Omental fat pad (tissue), 4 donors: ENCODE measurements around the gene SCYL1. TPM values are rescaled to one million over a fixed set of nuclear protein-coding genes. Genes with fewer than 3 reads are reported as not detected.
A peak's percentile ranks its signal among the peaks of the same experiment; 100 is the strongest.
"Not testable (repeated sequence)": the region's sequence is repeated elsewhere in the genome, so short reads cannot be mapped to it uniquely, and the experiment has no call there.

Experiments used
- ATAC-seq: fragments of 150-250 bp; one replicate; pipeline ENCODE4 v1.9.1; 2016; ENCODE audit warnings: mild to moderate bottlenecking, moderate library complexity; ENCODE audit not compliant: low FRiP score
- DNase-seq: peaks from one replicate; pipeline ENCODE4 v3.0.0-alpha.2; 2019; ENCODE audit warnings: low spot score
- total RNA-seq, 4 donors: library from RNA; depleted of rRNA; stranded (reverse); fragments of >200 nt; gene quantifications; one replicate each; pipeline ENCODE4 v1.1.0, GENCODE V29; 2016
- TF ChIP-seq, protein P1 (sequence below), 3 donors: fragments of 450-650 bp; IDR thresholded peaks; one replicate each; pipeline ENCODE4 v1.5.1; 2016 to 2017; ENCODE audit warnings: antibody characterized with exemption in 3 of 3, mild to moderate bottlenecking in 3 of 3, moderate library complexity in 2 of 3

Gene SCYL1
- total RNA-seq, 4 donors from 2014 or later, result 75.4 to 105 (median 88.8) TPM

DNA sequence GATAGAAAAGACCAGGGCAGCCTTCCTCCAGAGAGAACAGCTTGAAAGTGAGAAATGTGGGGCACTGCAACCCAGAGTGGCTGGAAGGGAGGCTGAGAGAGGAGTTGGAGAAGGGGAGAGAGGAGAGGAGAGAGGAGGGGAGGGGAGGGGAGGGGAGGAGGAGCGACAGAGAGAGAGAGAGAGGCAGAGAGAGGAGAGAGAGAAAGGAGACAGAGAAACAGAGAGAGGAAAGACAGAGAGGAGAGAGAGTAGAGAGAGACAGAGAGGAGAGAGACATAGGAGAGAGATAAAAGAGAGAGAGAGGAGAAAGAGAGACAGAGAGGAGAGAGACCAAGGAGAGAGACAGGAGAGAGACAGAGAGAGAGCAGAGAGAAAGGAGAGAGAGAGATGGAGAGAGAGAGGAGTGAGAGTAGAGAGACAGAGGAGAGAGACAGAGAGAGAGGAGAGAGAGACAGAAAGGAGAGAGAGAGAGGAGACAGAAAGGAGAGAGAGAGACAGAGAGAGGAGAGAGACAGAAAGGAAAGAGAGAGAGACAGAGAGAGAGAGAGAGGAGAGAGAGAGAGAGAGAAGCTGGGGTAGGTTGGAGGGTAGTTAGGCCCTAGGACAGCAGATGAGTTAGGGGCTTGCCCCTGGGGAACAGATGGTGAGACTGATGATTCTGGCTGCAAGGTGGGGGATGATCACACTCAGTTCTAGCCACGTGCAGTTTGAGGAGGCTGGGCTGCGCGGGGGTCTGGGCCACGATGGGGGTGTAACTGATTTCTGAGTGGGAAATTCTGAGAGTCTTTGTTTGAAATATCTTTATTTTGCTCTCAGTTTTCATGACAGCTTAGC is 8.5 kb upstream of the SCYL1 start:
- TF ChIP-seq, protein P1, sequence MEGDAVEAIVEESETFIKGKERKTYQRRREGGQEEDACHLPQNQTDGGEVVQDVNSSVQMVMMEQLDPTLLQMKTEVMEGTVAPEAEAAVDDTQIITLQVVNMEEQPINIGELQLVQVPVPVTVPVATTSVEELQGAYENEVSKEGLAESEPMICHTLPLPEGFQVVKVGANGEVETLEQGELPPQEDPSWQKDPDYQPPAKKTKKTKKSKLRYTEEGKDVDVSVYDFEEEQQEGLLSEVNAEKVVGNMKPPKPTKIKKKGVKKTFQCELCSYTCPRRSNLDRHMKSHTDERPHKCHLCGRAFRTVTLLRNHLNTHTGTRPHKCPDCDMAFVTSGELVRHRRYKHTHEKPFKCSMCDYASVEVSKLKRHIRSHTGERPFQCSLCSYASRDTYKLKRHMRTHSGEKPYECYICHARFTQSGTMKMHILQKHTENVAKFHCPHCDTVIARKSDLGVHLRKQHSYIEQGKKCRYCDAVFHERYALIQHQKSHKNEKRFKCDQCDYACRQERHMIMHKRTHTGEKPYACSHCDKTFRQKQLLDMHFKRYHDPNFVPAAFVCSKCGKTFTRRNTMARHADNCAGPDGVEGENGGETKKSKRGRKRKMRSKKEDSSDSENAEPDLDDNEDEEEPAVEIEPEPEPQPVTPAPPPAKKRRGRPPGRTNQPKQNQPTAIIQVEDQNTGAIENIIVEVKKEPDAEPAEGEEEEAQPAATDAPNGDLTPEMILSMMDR (IDR thresholded peaks at IDR 0.05), result no peak
- no peak for DNase-seq
- ATAC-seq, result no peak

DNA sequence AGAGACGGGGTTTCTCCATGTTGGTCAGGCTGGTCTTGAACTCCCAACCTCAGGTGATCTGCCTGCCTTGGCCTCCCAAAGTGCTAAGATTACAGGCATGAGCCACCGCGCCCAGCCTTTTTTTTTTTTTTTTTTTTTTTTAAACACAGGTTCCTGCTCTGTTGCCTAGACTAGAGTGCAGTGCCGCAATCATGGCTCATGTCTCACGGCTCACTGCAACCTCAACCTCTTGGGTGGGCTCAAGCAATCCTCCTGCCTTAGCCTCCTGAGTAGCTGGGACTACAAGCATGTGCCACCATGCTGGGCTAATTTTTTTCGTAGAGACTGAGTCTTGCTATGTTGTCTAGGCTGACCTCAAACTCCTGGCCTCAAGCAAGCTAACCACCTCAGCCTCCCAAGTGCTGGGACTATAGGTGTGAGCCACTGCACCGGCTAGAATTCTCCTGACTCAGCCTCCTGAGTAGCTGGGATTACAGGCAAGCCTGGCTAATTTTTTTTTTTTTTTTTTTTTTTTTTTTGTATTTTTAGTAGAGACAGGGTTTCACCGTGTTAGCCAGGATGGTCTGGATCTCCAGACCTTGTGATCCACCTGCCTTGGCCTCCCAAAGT is 5.8 kb upstream of the SCYL1 start:
- not testable (repeated sequence) for ATAC-seq, DNase-seq

DNA sequence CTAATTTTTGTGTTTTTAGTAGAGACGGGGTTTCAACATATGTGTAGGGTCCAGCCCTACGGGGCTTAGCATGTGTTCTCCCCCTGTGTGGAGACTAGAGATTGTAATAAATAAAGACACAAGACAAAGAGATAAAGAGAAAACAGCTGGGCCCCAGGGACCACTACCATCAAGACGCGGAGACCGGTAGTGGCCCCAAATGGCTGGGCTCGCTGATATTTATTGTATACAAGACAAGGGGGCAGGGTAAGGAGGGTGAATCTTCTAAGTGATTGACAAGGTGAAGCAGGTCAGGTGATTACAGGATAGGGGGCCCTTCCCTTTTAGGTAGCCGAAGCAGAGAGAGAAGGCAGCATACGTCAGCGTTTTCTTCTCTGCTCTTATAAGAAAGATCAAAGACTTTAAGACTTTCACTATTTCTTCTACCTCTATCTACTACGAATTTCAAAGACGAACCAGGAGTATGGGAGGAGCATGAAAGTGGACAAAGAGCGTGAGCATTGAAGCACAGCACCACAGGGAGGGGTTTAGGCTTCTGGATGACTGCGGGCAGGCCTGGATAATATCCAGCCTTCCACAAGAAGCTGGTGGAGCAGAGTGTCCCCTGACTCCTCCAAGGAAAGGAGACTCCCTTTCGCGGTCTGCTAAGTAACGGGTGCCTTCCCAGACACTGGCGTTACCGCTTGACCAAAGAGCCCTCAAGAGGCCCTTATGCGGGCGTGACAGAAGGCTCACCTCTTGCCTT is 2.9 kb upstream of the SCYL1 start:
- ATAC-seq, DNase-seq: not testable (repeated sequence)

DNA sequence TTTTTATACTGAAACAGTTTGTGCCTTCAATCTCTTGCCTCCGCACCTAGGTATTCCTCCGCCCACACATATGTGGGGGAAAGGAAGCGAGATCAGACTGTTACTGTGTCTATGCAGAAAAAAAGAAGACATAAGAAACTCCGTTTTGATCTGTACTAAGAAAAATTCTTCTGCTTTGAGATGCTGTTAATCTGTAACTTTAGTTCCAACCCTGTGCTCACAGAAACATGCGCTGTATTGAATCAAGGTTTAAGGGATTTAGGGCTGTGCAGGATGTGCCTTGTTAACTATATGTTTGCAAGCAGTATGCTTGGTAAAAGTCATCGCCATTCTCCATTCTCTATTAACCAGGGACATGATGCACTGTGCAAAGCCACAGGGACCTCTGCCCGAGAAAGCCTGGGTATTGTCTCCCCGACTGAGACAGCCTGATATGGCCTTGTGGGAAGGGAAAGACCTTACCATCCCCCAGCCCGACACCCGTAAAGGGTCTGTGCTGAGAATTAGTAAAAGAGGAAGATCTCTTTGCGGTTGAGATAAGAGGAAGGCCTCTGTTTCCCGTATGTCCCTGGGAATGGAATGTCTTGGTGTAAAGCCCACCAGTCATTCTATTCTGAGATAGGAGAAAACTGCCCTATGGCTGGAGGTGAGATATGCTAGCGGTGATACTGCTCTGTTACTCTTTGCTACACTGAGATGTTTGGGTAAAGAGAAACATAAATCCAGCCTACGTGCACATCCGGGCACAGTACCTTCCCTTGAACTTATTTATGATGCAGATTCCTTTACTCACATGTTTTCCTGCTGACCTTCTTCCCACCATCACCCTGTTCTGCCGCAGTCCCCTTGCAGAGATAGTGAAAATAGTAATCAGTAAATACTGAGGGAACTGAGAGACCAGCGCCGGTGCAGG is 1.9 kb upstream of the SCYL1 start:
- DNase-seq, ATAC-seq: not testable (repeated sequence)

DNA sequence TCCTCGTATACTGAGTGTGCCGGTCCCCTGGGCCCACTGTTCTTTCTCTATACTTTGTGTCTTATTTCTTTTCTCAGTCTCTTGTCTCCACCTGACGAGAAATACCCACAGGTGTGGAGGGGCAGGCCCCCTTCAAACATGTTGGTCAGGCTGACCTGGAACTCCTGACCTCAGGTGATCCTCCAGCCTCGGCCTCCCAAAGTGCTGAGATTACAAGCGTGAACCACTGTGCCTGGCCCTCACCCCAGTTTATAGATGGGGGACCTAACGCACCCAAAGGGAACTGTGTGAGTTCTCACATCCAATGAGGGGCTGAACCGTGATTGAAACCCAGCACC is 1.3 kb upstream of the SCYL1 start:
- not testable (repeated sequence) for DNase-seq, ATAC-seq

DNA sequence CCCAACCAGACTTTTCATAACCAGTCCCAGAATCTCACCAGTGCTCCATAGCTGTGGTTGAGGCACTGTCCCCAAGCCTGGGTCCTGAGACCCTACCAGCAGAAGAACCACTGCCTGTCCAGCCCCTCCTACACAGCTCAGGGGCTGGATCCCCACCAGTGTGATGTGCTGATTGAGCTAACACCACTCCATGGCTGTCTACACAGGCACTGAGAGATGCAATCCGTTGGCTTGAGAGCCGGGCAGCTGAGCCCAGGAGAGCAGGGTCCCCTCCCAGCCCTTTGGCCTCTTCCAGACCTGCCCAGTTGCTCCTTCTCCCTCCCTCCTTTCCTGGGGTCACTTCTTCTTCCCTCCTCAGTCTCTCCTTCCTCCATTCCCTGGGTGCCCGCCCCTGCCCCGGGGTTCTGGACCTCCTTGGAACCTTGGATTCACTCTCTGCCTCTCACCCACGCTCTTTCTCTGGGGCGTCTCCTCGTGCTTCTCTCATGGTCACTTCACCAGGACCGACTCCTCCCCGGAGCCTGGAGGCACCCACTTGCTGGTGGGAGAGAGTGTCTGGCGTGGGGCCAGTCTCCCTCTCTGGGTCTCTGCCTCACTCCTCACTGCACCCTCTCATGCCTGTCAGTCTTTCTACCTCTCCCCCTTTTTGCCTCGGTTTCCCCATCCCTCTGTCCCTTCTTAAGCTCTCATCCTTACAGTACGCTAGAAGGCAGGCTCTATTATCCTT is 706 bp upstream of the SCYL1 start:
- peak; percentile 43 for ATAC-seq

DNA sequence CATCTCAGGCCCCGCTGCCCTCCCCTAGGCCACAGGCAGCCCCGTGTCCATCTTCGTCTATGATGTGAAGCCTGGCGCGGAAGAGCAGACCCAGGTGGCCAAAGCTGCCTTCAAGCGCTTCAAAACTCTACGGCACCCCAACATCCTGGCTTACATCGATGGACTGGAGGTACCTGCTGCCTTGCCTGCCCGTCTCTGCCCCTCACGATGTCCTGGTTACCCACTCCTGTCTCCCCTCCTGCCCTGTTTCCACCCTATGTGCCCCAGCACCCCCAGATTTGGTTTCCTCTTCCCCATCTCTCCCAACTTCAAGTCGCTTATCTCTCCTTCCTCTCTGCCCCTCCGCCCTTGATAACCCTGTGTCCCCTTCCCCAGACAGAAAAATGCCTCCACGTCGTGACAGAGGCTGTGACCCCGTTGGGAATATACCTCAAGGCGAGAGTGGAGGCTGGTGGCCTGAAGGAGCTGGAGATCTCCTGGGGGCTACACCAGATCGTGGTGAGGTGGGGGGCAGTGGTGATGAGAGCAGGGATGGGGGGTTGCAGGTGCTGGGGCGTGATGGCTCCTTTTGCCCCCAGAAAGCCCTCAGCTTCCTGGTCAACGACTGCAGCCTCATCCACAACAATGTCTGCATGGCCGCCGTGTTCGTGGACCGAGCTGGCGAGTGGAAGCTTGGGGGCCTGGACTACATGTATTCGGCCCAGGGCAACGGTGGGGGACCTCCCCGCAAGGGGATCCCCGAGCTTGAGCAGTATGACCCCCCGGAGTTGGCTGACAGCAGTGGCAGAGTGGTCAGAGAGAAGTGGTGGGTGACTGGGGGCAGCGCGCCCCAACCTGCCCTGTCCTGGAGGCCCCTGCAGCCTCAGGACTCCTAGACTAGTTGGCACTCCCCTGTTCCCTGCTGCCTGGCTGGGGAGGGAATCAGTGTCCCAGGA is 930 bp downstream of the SCYL1 start:
- DNase-seq, result no peak
- TF ChIP-seq, protein P1 (IDR thresholded peaks at IDR 0.05), result no peak
- peak; percentile 1 for ATAC-seq

More for the DNA sequence above, 706 bp upstream of the SCYL1 start:
- no peak for DNase-seq
- TF ChIP-seq, protein P1 (IDR thresholded peaks at IDR 0.05), result no peak

DNA sequence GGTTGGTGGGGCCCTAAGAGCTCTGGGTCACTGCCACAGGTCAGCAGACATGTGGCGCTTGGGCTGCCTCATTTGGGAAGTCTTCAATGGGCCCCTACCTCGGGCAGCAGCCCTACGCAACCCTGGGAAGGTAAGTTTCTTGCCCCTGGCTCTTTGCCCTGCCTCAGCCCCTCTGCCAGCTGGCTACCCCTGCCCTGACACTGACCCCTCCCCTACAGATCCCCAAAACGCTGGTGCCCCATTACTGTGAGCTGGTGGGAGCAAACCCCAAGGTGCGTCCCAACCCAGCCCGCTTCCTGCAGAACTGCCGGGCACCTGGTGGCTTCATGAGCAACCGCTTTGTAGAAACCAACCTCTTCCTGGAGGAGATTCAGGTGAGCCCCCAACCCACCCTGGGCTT is 1.9 kb downstream of the SCYL1 start:
- no peak for DNase-seq
- ATAC-seq, result no peak
- TF ChIP-seq, protein P1 (IDR thresholded peaks at IDR 0.05), result no peak
